ENCODE measurements around the gene TRIM44. TPM values are rescaled to one million over a fixed set of nuclear protein-coding genes. Genes with fewer than 3 reads are reported as not detected.

The TRIM44 gene
- total and polyA plus RNA-seq, 10 of the 15 experiments (the other 5 are each of a cell fraction or from before 2014, with no cell fraction given), result 6.7 to 93.0 (median 27.6) TPM

DNA sequence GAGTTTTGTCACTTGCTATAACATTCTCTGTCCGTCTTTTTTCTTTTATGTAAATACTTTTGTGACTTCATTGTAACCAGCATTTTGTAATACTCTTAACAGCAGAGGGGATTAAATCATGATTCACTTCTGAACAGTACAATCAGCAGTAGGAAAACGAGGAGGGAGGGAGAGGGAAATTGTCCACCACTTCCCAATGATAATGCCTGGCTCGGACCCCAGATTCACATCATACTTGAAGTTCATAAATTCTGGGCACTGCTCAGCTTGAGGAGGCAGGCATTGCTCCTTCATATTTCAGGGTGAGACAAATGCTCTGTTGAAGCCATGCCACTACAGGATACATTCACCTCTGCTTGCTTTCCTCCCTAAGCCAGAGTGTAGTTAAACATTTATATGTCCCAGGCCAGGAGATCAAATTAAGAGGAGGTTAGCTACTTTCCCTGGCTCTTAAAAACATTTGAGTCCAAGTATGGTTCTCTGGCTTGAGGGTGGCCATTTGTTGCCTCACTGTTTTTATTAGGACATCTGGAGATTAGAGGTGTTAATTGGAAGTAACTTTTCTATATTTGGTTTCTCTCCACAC is 152.2 kb downstream of the TRIM44 start (continued):
- TF ChIP-seq, protein P1, sequence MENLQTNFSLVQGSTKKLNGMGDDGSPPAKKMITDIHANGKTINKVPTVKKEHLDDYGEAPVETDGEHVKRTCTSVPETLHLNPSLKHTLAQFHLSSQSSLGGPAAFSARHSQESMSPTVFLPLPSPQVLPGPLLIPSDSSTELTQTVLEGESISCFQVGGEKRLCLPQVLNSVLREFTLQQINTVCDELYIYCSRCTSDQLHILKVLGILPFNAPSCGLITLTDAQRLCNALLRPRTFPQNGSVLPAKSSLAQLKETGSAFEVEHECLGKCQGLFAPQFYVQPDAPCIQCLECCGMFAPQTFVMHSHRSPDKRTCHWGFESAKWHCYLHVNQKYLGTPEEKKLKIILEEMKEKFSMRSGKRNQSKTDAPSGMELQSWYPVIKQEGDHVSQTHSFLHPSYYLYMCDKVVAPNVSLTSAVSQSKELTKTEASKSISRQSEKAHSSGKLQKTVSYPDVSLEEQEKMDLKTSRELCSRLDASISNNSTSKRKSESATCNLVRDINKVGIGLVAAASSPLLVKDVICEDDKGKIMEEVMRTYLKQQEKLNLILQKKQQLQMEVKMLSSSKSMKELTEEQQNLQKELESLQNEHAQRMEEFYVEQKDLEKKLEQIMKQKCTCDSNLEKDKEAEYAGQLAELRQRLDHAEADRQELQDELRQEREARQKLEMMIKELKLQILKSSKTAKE (IDR thresholded peaks at IDR 0.05; ENCODE audit: low read depth, poor library complexity, severe bottlenecking), result no peak
- TF ChIP-seq NFIC (IDR thresholded peaks at IDR 0.05; ENCODE audit: low read depth, low read length), result no peak
- TF ChIP-seq RFX5 (IDR thresholded peaks at IDR 0.05; ENCODE audit: low read depth, low read length), result no peak
- no peak for TF ChIP-seq ZNF622 (IDR thresholded peaks at IDR 0.05)

DNA sequence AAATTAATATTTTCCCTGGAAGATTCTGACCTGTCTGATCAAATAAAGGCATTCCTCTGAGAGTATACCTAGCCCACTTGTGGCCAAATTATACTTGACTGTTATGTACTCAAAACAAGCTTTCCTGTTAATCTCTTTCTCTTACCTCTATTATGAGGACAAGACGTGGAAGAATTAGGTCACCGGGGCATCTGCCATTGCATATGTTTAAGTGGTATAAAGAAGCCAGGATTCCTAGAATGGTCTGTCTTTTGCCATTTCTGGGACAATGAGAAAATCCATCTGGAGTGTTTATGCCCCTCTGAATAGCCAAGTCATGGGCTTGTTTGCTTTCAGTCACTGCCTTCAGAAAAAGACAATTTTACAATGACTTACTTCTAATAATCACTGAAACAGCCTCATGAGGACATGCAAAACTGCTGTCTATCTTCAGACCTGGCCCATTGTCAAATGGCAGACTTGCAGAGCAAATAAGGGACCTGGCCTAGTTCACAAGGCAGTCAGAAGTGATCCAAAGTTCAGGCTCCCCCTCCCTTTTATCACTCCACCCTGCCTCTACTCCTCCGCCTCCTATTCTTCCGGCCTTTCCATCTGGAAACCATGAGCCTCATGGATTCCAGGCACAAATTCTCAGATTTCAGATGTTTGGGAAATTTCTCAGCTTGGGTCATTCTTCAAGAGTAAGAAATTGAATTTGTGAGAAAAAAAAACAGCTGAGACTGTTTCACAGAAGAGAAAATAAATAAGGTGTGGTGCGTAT is 153.2 kb downstream of the TRIM44 start:
- SMC1A ChIA-PET (ENCODE audit: uncharacterized antibody, unreplicated experiment), result no interaction called here
- POLR2A ChIA-PET, result no interaction called here
- TF ChIP-seq BMI1 (IDR thresholded peaks at IDR 0.05; ENCODE audit: borderline replicate concordance) (no peak), DPF2 (IDR thresholded peaks at IDR 0.05) (no peak), SUZ12 (IDR thresholded peaks at IDR 0.05; ENCODE audit: unreplicated experiment) (no peak), POLR2AphosphoS2 (IDR thresholded peaks at IDR 0.05; ENCODE audit: low read depth, low read length) (no peak), CBX3 (IDR thresholded peaks at IDR 0.05; ENCODE audit: borderline replicate concordance, low read depth) (no peak), EP300 (IDR thresholded peaks at IDR 0.05; ENCODE audit: borderline replicate concordance in 1 of 2, control insufficient read depth in 1 of 2, low read depth in 2 of 2, low read length in 2 of 2) (no peak)
- TF ChIP-seq, protein P2, sequence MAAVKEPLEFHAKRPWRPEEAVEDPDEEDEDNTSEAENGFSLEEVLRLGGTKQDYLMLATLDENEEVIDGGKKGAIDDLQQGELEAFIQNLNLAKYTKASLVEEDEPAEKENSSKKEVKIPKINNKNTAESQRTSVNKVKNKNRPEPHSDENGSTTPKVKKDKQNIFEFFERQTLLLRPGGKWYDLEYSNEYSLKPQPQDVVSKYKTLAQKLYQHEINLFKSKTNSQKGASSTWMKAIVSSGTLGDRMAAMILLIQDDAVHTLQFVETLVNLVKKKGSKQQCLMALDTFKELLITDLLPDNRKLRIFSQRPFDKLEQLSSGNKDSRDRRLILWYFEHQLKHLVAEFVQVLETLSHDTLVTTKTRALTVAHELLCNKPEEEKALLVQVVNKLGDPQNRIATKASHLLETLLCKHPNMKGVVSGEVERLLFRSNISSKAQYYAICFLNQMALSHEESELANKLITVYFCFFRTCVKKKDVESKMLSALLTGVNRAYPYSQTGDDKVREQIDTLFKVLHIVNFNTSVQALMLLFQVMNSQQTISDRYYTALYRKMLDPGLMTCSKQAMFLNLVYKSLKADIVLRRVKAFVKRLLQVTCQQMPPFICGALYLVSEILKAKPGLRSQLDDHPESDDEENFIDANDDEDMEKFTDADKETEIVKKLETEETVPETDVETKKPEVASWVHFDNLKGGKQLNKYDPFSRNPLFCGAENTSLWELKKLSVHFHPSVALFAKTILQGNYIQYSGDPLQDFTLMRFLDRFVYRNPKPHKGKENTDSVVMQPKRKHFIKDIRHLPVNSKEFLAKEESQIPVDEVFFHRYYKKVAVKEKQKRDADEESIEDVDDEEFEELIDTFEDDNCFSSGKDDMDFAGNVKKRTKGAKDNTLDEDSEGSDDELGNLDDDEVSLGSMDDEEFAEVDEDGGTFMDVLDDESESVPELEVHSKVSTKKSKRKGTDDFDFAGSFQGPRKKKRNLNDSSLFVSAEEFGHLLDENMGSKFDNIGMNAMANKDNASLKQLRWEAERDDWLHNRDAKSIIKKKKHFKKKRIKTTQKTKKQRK (IDR thresholded peaks at IDR 0.05; ENCODE audit: low read depth, low read length), result no peak
- TF ChIP-seq, protein P3, sequence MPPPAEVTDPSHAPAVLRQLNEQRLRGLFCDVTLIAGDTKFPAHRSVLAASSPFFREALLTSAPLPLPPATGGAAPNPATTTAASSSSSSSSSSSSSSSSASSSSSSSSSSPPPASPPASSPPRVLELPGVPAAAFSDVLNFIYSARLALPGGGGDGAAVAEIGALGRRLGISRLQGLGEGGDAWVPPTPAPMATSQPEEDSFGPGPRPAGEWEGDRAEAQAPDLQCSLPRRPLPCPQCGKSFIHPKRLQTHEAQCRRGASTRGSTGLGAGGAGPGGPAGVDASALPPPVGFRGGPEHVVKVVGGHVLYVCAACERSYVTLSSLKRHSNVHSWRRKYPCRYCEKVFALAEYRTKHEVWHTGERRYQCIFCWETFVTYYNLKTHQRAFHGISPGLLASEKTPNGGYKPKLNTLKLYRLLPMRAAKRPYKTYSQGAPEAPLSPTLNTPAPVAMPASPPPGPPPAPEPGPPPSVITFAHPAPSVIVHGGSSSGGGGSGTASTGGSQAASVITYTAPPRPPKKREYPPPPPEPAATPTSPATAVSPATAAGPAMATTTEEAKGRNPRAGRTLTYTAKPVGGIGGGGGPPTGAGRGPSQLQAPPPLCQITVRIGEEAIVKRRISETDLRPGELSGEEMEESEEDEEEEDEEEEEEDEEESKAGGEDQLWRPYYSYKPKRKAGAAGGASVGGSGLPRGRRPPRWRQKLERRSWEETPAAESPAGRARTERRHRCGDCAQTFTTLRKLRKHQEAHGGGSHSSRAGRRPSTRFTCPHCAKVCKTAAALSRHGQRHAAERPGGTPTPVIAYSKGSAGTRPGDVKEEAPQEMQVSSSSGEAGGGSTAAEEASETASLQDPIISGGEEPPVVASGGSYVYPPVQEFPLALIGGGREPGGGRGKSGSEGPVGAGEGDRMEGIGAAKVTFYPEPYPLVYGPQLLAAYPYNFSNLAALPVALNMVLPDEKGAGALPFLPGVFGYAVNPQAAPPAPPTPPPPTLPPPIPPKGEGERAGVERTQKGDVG (CRISPR knock-in tag; IDR thresholded peaks at IDR 0.05), result no peak

More for the DNA sequence above, 153.2 kb downstream of the TRIM44 start:
- in situ Hi-C loops (cut with MboI), result no loop called here
- H3K9me3 ChIP-seq (replicated peaks; ENCODE audit: control insufficient read depth, insufficient read depth, low read length), result no peaks in the 10 kb centered on the region
- H3K4me1 ChIP-seq (ENCODE audit: control insufficient read depth, insufficient read depth, low read length), result no peaks in the 10 kb centered on the region
- no peak overlapping the region for H3K9ac ChIP-seq (ENCODE audit: control insufficient read depth, insufficient read depth, low read length)
- ChIA-PET CTCF (no interaction called here), RAD21 (ENCODE audit: unreplicated experiment) (no interaction called here)
- no peaks in the 10 kb centered on the region for H4K20me1 ChIP-seq (ENCODE audit: control insufficient read depth, insufficient read depth)
- 98% methylated on average over 5 of the region's 5 CpGs for WGBS (ENCODE audit: insufficient coverage, insufficient replicate concordance, low lambda C conversion rate, missing lambda C conversion rate)
- no peak overlapping the region for H3K4me2 ChIP-seq (ENCODE audit: control insufficient read depth, insufficient read depth)
- no peak overlapping the region for H3K4me3 ChIP-seq
- H3K27me3 ChIP-seq (replicated peaks in 1 of 2; ENCODE audit: control insufficient read depth in 2 of 2, insufficient read depth in 2 of 2, low read length in 1 of 2), result no peaks in the 10 kb centered on the region
- DNase-seq (ENCODE audit: low read depth, low spot score) (no peak), ATAC-seq (no peak), FAIRE-seq (no peak)
- intact Hi-C loops (cut with micrococcal nuclease; ENCODE audit: unreplicated experiment), result no loop called here
- H3K79me2 ChIP-seq (ENCODE audit: control insufficient read depth, insufficient read depth, low read length), result no peaks in the 10 kb centered on the region
- H3K36me3 ChIP-seq (ENCODE audit: control insufficient read depth in 2 of 2, insufficient read depth in 2 of 2, low read length in 1 of 2), result no peaks in the 10 kb centered on the region; a peak in 1 of 4 replicates
- no peak overlapping the region for H2AFZ ChIP-seq (ENCODE audit: control insufficient read depth, low read depth, low read length)
- no peak overlapping the region for H3K27ac ChIP-seq (ENCODE audit: control insufficient read depth, insufficient read depth)
- BruUV-seq (replicated peaks), result no TSS peak
